ENCODE results near the gene FBXL12.

Gene FBXL12

GRCh38 chr19:9811139-9811538 lies 7.7 kb downstream of the FBXL12 start:
- TF ChIP-seq CTCF (IDR thresholded peaks at IDR 0.05): no peak

GRCh38 chr19:9808855-9809824 lies 9.7 kb downstream of the FBXL12 start:
- no peak for TF ChIP-seq CTCF (IDR thresholded peaks at IDR 0.05)

GRCh38 chr19:9806803-9807202 lies 12.1 kb downstream of the FBXL12 start:
- no peak for TF ChIP-seq CTCF (IDR thresholded peaks at IDR 0.05)

- TF ChIP-seq CTCF (IDR thresholded peaks at IDR 0.05): no peak
Measured at GRCh38 chr19:9801976-9802375, 16.9 kb downstream of the FBXL12 start.

- no peak for TF ChIP-seq CTCF (IDR thresholded peaks at IDR 0.05)
Measured at GRCh38 chr19:9799162-9799561, 19.7 kb downstream of the FBXL12 start.

GRCh38 chr19:9797871-9798270 lies 21.0 kb downstream of the FBXL12 start:
- no peak for TF ChIP-seq CTCF (IDR thresholded peaks at IDR 0.05)

GRCh38 chr19:9796113-9796773 lies 22.6 kb downstream of the FBXL12 start:
- peak; percentile 81 for TF ChIP-seq CTCF (IDR thresholded peaks at IDR 0.05)
